ENCODE measurements around the gene HECW1.

Gene HECW1

DNA sequence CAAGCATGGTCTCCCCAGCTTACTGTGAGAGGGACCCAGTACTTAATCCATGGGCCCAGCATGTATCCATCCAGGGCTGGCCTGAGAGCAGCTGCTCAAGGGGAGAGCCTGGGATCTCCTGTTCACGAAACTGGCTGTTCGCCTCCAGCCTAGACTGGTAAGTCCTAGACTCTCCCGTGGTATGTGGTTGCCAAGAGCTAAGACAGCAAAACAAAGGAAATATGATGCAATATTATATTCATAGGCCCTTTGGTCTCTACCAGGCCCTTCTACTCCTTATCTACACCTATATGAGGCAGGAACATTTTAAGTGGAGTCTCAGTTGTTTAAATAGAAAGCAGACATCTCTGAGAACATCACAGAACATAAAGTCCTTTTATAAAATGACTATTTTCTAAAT is 441.6 kb downstream of the HECW1 start:
- TF ChIP-seq, protein P1, sequence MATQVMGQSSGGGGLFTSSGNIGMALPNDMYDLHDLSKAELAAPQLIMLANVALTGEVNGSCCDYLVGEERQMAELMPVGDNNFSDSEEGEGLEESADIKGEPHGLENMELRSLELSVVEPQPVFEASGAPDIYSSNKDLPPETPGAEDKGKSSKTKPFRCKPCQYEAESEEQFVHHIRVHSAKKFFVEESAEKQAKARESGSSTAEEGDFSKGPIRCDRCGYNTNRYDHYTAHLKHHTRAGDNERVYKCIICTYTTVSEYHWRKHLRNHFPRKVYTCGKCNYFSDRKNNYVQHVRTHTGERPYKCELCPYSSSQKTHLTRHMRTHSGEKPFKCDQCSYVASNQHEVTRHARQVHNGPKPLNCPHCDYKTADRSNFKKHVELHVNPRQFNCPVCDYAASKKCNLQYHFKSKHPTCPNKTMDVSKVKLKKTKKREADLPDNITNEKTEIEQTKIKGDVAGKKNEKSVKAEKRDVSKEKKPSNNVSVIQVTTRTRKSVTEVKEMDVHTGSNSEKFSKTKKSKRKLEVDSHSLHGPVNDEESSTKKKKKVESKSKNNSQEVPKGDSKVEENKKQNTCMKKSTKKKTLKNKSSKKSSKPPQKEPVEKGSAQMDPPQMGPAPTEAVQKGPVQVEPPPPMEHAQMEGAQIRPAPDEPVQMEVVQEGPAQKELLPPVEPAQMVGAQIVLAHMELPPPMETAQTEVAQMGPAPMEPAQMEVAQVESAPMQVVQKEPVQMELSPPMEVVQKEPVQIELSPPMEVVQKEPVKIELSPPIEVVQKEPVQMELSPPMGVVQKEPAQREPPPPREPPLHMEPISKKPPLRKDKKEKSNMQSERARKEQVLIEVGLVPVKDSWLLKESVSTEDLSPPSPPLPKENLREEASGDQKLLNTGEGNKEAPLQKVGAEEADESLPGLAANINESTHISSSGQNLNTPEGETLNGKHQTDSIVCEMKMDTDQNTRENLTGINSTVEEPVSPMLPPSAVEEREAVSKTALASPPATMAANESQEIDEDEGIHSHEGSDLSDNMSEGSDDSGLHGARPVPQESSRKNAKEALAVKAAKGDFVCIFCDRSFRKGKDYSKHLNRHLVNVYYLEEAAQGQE (IDR thresholded peaks at IDR 0.05; ENCODE audit: insufficient read depth in 1 of 2, low read depth in 2 of 2, low read length in 2 of 2) = no peak
- no peak for TF ChIP-seq POLR2AphosphoS5 (IDR thresholded peaks at IDR 0.05; ENCODE audit: low read depth, low read length)
- no peak for TF ChIP-seq SIN3A (IDR thresholded peaks at IDR 0.05; ENCODE audit: borderline replicate concordance, insufficient read depth, low read length)
- TF ChIP-seq TAF1 (IDR thresholded peaks at IDR 0.05; ENCODE audit: borderline replicate concordance, insufficient read depth, low read length) = no peak
- no peak for TF ChIP-seq FOXP2 (optimal IDR thresholded peaks at IDR 0.05; ENCODE audit: borderline replicate concordance, extremely low read depth, extremely low read length, insufficient read depth)

DNA sequence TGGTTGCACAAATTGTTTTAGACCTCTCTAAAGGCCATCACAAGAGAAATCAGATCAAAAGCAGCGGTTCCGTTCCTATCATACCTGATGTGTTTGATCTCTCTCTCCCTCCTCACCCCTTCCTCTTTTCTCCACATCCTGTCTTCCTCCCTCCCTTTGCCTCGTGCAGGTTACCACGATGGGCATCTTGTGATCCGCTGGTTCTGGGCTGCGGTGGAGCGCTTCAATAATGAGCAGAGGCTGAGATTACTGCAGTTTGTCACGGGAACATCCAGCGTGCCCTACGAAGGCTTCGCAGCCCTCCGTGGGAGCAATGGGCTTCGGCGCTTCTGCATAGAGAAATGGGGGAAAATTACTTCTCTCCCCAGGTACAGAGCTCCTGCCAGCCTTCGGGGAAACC is 442.0 kb downstream of the HECW1 start:
- TF ChIP-seq, protein P1 (IDR thresholded peaks at IDR 0.05; ENCODE audit: insufficient read depth in 1 of 2, low read depth in 2 of 2, low read length in 2 of 2) = no peak
- TF ChIP-seq POLR2AphosphoS5 (IDR thresholded peaks at IDR 0.05; ENCODE audit: low read depth, low read length) (no peak), FOXP2 (optimal IDR thresholded peaks at IDR 0.05; ENCODE audit: borderline replicate concordance, extremely low read depth, extremely low read length, insufficient read depth) (no peak), TAF1 (IDR thresholded peaks at IDR 0.05; ENCODE audit: borderline replicate concordance, insufficient read depth, low read length) (no peak), SIN3A (IDR thresholded peaks at IDR 0.05; ENCODE audit: borderline replicate concordance, insufficient read depth, low read length) (no peak)

DNA sequence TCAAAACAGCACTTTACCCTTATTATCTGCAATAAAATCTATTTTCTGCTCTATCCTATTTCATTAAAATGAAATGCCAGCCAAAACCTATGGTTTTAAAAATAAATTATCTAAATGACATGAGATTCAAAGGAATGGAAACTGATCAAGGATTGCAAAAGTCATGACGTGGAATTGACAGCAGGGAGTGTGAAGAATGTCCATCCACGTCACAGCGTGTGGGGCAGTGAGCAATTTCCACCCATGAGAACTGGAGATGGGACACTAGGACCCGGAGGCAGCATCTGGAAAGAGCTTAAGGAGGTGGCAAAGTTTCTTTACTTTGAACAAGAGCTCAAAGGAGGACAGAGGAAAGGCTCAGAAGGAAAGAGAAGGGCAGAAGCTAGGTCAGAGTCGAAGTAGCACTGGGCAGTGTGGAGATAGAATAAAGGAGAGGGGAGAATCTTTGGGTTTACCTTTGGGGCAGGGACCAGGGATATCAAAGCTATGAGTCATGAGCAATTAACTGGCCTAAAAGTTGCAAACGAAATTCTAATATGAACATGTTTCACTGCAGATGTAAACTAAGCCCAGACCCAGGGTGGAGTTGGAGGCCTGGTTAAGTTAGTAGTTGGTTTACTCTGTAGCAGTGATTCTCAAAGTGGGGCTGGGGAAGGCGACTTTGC is 445.5 kb downstream of the HECW1 start:
- no peak for TF ChIP-seq POLR2AphosphoS5 (IDR thresholded peaks at IDR 0.05; ENCODE audit: low read depth, low read length)
- TF ChIP-seq FOXP2 (optimal IDR thresholded peaks at IDR 0.05; ENCODE audit: borderline replicate concordance, extremely low read depth, extremely low read length, insufficient read depth) = no peak
- TF ChIP-seq, protein P1 (IDR thresholded peaks at IDR 0.05; ENCODE audit: insufficient read depth in 1 of 2, low read depth in 2 of 2, low read length in 2 of 2) = no peak

DNA sequence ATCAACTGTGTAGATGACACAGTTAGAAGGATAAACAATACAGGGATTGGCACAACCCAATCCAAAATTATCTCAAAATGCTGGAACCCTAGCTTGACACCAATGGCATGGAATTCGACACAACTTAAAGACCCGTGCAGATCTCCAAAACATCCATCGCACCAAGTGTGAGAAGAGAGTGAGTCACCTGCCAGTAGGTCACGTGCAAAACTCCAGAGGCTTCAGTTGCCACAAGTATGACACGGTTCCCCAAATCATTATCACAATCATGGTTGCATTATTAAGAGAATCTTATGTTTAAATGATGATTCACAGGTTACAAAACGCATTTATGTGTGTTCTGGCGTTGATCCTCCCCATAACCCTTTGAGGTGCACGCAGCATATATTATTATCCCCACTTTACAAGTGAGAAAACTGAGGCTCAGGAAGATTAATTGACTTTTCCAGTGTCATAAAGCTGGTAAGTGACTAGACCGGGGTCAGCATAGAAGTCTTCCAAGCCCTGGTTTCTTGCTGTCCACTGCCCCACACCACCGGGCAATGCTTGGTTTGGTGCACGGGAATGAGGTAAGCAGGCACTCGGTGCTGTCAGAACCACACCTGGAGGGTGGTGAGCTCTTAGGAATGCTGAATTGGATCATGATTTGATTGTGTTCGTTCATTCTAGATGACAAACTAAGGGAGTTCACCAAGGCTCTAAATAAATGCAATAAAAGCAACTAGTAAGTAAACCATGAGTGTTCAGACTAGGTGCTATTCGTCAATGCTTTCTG is 446.9 kb downstream of the HECW1 start:
- TF ChIP-seq SIN3A (IDR thresholded peaks at IDR 0.05; ENCODE audit: borderline replicate concordance, insufficient read depth, low read length) (no peak), POLR2AphosphoS5 (IDR thresholded peaks at IDR 0.05; ENCODE audit: low read depth, low read length) (no peak)
- TF ChIP-seq, protein P1 (IDR thresholded peaks at IDR 0.05; ENCODE audit: insufficient read depth in 1 of 2, low read depth in 2 of 2, low read length in 2 of 2) = no peak
